Pancreas (tissue), 10 donors: ENCODE measurements around the gene UPP1. TPM values are rescaled to one million over a fixed set of nuclear protein-coding genes. Genes with fewer than 3 reads are reported as not detected.
A peak's percentile ranks its signal among the peaks of the same experiment; 100 is the strongest.

ENCODE experiments used
- ATAC-seq, 4 donors: fragments of 200-7000 bp; cut with Tn5 transposase; one replicate each; pipeline versions ENCODE4 v1.8.0 to v1.9.1; 2020; ENCODE audit warnings: mild to moderate bottlenecking in 4 of 4, moderate library complexity in 4 of 4
- DNase-seq, 6 donors: peaks; one replicate each; pipeline ENCODE4 v3.0.0-alpha.2; 2020
- FAIRE-seq: peaks from 2 replicates; lab custom pipeline; 2012; peaks lifted over from hg19 to GRCh38; lab: Jason Lieb, UNC
- H3K27ac ChIP-seq, 4 donors: fragments of 200-600 bp; sonication (generic); 1 replicate in 3 of 4; 2 replicates in 1 of 4; pipeline versions ENCODE4 v1.5.0 to v1.8.0; 2020
- H3K27me3 ChIP-seq, 4 donors: fragments of 200-600 bp; one replicate each; pipeline ENCODE4 v1.8.0; 2021
- H3K36me3 ChIP-seq, 3 donors: fragments of 200-600 bp; sonication (generic) in 1 of 3; one replicate each; pipeline versions ENCODE4 v1.5.0 to v1.8.0; 2020 to 2021
- H3K4me1 ChIP-seq, 3 donors: fragments of 200-600 bp; one replicate each; pipeline ENCODE4 v1.8.0; 2021
- H3K4me3 ChIP-seq, 4 donors: fragments of 200-600 bp; sonication (generic) in 2 of 4; one replicate each; pipeline versions ENCODE4 v1.5.0 to v1.8.0; 2020 to 2021
- H3K9me3 ChIP-seq, 4 donors: fragments of 200-600 bp; one replicate each; pipeline ENCODE4 v1.8.0; 2021
- WGBS, 2 donors: extraction: QIAGEN DNeasy Blood & Tissue Kit; methylation state at CpG; one replicate each; pipeline ENCODE4 v1.1.7; 2013; 5-methylcytosine and 5-hydroxymethylcytosine counted together
- intact Hi-C, 3 donors: fragments of 100-400 bp; cut with DNase I; formaldehyde crosslinking; loops; one replicate each; pipeline versions ENCODE4 v1.11.1 to v1.14.2; 2022
- polyA plus RNA-seq, 2 donors: library from polyadenylated mRNA; stranded (reverse); fragments of 200-250 nt; gene quantifications; one replicate each; pipeline ENCODE4 v1.2.3, GENCODE V29; 2013
- total RNA-seq, 6 donors: library from RNA; stranded (reverse); fragmentation: NEBNext Ultra II Directional in 4 of 6; extraction: Animal tissue kit (Norgen Biotek cat#: 25700) in 4 of 6; gene quantifications; one replicate each; pipeline versions ENCODE4 v1.2.1 to v1.2.4, GENCODE V29; 2021 to 2023
- TF ChIP-seq, protein P1 (sequence below), 4 donors: fragments of 200-600 bp; sonication (generic) in 3 of 4; IDR thresholded peaks; one replicate each; pipeline versions ENCODE4 v1.5.0 to v1.8.0; 2021; ENCODE audit warnings: antibody characterized with exemption in 4 of 4
- donor health status: healthy with polysubstance abuse.
- donor health status: DM: no; HTN: no; CAD: no; lungs with moderate emphysema.
- donor health status: DM: no; HTN: no; CAD: no.
- donor health status: control.
- donor health status: control.
- donor health status: Bipolar disorder and iron deficiency.
- donor health status: DM: yes; HTN: yes; CAD: no.
- donor health status: DM: no; HTN: no; CAD: no.
- donor health status: DM: no; HTN: no; CAD: no.
- donor health status: DM: yes; HTN: yes; CAD: no.

The UPP1 gene
- total and polyA plus RNA-seq, 8 donors = 2.6 to 36.3 (median 9.0) TPM

DNA sequence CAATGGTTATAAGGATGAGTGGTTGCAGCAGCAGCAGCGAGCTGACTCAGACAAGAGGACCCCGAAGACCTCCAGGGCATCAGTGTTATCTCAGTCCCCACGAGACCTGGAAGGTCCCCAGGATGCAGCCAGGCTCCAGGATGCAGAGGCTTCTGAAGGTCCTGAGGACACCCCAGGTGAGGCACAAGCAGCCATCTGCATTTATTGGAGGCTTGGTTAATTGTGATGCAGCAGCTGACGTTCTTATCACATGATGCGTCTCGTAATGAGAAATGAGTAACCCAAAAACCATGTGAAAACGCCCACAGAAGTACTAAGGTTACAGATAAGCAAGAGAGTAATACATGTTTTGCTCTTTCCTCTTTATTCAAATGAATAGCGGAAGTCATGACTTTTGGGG lies 36.3 kb upstream of the UPP1 start:
- 70 to 75% methylated on average over 8 of the region's 8 CpGs for WGBS, 2 donors

DNA sequence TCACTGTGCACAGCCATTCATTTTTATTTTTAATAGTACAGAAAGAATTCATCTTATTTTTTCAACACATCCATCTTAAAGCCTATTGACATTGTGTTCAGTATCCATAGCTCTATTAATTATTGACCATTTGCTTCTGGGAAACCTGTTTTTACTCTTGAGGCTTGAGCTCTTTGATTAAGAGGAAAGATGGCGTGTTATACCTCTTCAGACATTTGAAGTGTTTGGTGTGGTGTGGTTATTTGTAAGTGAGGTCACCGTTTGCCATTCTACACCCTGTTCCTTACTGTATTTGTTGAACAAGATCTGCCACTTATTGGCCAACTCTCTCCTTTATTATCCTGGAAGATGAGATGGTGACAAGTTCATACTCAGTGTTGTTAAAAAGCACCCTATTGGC lies 35.3 kb upstream of the UPP1 start:
- no peak overlapping the region for H3K27ac ChIP-seq
- FAIRE-seq (no peak), ATAC-seq (no peak), DNase-seq (no peak)
- H3K36me3 ChIP-seq = no peaks in the 10 kb centered on the region
- H3K4me1 ChIP-seq = no peaks in the 10 kb centered on the region
- no peaks in the 10 kb centered on the region for H3K9me3 ChIP-seq
- WGBS, 2 donors = 70 to 71% methylated on average over 2 of the region's 2 CpGs
- H3K27me3 ChIP-seq = no peaks in the 10 kb centered on the region
- intact Hi-C loops = no loop called here
- TF ChIP-seq, protein P1, sequence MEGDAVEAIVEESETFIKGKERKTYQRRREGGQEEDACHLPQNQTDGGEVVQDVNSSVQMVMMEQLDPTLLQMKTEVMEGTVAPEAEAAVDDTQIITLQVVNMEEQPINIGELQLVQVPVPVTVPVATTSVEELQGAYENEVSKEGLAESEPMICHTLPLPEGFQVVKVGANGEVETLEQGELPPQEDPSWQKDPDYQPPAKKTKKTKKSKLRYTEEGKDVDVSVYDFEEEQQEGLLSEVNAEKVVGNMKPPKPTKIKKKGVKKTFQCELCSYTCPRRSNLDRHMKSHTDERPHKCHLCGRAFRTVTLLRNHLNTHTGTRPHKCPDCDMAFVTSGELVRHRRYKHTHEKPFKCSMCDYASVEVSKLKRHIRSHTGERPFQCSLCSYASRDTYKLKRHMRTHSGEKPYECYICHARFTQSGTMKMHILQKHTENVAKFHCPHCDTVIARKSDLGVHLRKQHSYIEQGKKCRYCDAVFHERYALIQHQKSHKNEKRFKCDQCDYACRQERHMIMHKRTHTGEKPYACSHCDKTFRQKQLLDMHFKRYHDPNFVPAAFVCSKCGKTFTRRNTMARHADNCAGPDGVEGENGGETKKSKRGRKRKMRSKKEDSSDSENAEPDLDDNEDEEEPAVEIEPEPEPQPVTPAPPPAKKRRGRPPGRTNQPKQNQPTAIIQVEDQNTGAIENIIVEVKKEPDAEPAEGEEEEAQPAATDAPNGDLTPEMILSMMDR (IDR thresholded peaks at IDR 0.05) = no peak
- H3K4me3 ChIP-seq = no peak overlapping the region

More for the DNA sequence above, 36.3 kb upstream of the UPP1 start:
- no peak for FAIRE-seq
- ATAC-seq = no peak
- TF ChIP-seq, protein P1 (IDR thresholded peaks at IDR 0.05) = no peak
- H3K36me3 ChIP-seq = no peaks in the 10 kb centered on the region
- H3K27ac ChIP-seq = no peak overlapping the region
- DNase-seq = no peak
- H3K4me3 ChIP-seq = no peak overlapping the region
- intact Hi-C loops = no loop called here
- no peaks in the 10 kb centered on the region for H3K4me1 ChIP-seq
- no peaks in the 10 kb centered on the region for H3K27me3 ChIP-seq
- no peaks in the 10 kb centered on the region for H3K9me3 ChIP-seq

DNA sequence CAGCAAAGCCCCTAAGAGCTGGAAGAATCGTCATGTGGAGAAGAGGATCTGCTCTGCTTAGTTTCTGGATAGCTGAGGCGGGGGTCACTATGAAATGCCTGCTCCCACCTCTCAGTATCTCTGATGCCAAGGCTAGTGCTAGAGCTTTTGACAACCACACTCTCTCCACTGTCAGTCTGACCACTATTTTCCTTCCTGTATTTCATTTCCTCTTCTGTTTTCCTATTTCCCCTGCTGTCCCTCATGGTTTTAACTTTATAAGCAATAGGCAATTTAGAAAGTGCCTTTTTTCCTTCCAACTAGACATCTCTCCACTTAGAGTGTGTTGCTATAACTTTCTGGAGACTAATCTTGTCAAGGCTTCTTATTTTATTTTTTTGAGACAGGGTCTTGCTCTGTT lies 30.1 kb upstream of the UPP1 start:
- DNase-seq (no peak), ATAC-seq (no peak), FAIRE-seq (no peak)
- intact Hi-C loops = no loop called here
- Histone ChIP-seq H3K36me3 (no peaks in the 10 kb centered on the region), H3K27ac (no peak overlapping the region), H3K9me3 (no peaks in the 10 kb centered on the region), H3K27me3 (no peaks in the 10 kb centered on the region), H3K4me3 (no peak overlapping the region), H3K4me1 (no peaks in the 10 kb centered on the region)
- TF ChIP-seq, protein P1 (IDR thresholded peaks at IDR 0.05) = no peak
- WGBS, 2 donors = 69 to 85% methylated on average over 2 of the region's 2 CpGs

DNA sequence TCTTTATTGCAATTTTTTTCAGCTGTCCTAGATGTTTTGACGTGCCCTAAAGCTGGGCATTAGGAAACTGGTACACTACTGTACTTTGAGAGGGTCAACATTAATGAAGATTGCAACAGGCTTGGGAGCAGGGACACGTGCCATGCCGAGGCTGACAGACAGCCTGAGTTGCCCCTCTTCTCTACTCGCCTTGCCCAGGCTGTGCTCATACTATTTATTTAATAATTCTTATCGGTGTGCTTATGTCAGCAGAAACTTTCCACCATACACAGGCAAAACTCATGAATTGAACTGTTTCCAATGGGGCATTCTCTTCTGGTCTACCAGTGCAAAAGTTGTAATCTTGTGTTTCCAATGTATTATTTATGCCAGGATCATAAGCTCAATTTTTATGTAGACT lies 29.4 kb upstream of the UPP1 start:
- 45 to 63% methylated on average over 5 of the region's 5 CpGs for WGBS, 2 donors
- H3K9me3 ChIP-seq = no peaks in the 10 kb centered on the region
- FAIRE-seq = no peak
- H3K4me1 ChIP-seq = no peaks in the 10 kb centered on the region
- no peak overlapping the region for H3K27ac ChIP-seq
- no peaks in the 10 kb centered on the region for H3K36me3 ChIP-seq
- TF ChIP-seq, protein P1 (IDR thresholded peaks at IDR 0.05) = no peak
- H3K4me3 ChIP-seq = no peak overlapping the region
- no peak for DNase-seq
- peak in 3 of 4 donors; percentile 50 to 70 (median 55) for ATAC-seq
- no peaks in the 10 kb centered on the region for H3K27me3 ChIP-seq
- intact Hi-C loops = no loop called here

DNA sequence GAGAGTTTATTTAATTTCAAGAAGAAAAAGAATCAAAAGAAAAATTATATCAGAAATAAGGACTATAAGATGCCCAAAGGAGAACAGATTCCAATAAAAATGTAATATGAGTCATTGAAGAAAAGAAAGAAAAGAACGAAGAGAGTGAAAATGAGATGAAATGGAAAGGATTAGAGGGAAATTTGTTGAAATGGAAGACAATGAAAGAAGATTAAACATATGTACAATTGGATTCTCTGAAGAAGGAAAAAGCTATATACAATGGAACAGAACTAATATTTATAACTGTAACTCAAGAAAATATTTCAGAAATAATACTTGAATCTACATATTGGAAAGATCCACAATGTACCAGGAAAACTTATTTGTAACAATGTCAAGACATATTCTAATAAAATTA lies 25.1 kb upstream of the UPP1 start:
- ATAC-seq = no peak
- 64 to 94% methylated on average over 1 of the region's 1 CpG for WGBS, 2 donors

More for the DNA sequence above, 25.1 kb upstream of the UPP1 start:
- FAIRE-seq = no peak
- Histone ChIP-seq H3K4me3 (no peak overlapping the region), H3K27ac (no peak overlapping the region), H3K4me1 (no peaks in the 10 kb centered on the region), H3K36me3 (no peaks in the 10 kb centered on the region), H3K27me3 (no peaks in the 10 kb centered on the region), H3K9me3 (no peaks in the 10 kb centered on the region)
- intact Hi-C loops = no loop called here
- TF ChIP-seq, protein P1 (IDR thresholded peaks at IDR 0.05) = no peak
- no peak for DNase-seq
